G401.6 (cell line): ENCODE results near the gene SRRM4.
"Not testable (repeated sequence)": the region's sequence is repeated elsewhere in the genome, so short reads cannot be mapped to it uniquely, and the experiment has no call there.

Source experiments
- FAIRE-seq: peaks from 2 replicates; lab custom pipeline; 2012; peaks lifted over from hg19 to GRCh38; lab: Jason Lieb, UNC

SRRM4 gene

GRCh38 chr12:118981285-118982211 is at the start of gene SRRM4:
Gene SRRM4 (plus strand): TSS chr12:118981541. CDS start chr12:118981883, 342 bp downstream.
- FAIRE-seq = no peak

- no peak for FAIRE-seq
Measured at GRCh38 chr12:118946256-118946655, 35.1 kb upstream of the SRRM4 start.

DNA sequence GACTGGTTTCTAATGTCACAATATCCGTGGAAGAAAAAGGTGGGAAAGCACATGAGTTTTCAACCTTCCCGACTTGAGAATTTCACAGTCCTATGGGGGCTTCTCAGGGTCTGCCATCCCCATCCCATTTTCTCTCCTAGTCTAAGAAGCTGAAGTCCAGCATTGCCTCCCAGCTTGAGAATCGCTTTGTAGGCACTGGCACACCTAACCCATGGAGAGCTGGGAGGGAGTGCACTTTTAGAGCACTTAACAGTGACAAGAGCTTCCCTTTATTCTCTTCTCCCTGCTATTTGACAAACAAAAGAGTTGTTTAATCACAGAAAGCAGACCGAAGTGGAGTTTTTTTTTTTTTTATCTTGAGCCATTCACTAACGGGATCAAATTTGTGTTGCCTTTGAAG is 22.8 kb upstream of the SRRM4 start:
- FAIRE-seq = no peak

GRCh38 chr12:118959348-118959747 is 22.0 kb upstream of the SRRM4 start:
- FAIRE-seq = no peak

DNA sequence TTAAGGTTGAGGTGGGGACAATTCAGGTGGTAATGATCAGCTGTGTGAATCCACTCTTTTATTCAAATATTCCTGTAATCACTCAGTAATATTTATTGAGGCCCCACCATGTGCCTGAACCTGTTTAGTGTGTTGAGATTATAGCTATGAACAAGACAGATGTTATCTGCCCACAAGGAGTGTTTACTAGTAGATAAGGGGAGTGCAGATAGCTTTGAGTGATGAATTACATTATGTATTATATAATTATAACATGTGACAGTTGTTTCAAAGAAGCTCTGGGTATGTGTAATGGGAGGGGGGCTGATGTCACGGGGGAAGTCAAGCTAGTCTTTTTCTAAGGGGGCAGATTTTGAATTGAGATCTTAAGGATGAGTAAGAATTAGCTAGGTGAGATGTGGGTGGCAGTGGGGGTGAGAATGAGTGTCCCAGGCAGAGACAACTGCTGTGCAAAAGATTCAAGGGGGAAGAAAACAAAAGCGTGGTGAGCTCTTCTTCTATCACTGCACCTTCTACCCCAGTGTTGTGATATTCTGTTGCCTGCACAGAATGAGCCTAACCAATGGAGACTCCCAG is 21.3 kb upstream of the SRRM4 start:
- no peak for FAIRE-seq

DNA sequence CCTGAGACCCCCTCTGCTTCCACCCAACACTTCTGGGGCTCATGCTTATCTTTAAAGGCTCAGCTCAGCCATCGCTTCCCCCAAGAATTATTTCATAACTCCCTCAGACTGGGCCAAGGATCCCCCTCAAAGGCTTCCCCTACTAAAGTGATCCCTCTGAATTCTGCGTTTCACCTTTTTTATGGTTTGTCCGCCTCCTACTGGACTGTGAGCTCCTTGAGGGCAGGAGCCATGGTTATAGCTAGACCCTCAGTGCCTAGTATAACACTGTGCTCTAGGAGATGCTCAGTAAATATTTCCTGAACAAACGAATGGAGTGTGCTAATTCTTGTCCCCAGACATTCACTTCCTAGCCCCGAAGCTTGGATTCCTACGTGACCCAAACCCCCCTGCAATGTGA is 20.5 kb upstream of the SRRM4 start:
- FAIRE-seq = no peak

DNA sequence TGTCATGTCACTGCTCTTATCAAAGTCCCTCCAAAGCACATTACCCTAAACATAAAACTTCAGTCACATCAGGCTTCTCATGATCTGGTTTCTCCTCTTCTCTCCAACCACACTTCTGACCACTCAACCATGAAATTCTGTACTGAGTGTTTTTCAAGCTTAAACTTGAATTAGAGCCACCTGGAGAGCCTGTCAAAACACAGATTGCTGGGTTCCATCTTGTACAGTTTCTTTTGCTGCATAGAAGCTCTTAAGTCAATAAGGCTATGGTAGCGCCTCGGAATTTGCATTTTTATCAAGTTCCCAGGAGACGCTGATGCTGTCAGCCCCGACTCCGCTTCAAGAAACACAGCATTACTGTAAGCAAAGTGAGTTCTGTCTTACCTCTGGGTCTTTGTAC is 16.4 kb upstream of the SRRM4 start:
- no peak for FAIRE-seq

GRCh38 chr12:118970856-118971255 is 10.5 kb upstream of the SRRM4 start:
- no peak for FAIRE-seq

GRCh38 chr12:118972982-118973381 is 8.4 kb upstream of the SRRM4 start:
- FAIRE-seq = no peak

DNA sequence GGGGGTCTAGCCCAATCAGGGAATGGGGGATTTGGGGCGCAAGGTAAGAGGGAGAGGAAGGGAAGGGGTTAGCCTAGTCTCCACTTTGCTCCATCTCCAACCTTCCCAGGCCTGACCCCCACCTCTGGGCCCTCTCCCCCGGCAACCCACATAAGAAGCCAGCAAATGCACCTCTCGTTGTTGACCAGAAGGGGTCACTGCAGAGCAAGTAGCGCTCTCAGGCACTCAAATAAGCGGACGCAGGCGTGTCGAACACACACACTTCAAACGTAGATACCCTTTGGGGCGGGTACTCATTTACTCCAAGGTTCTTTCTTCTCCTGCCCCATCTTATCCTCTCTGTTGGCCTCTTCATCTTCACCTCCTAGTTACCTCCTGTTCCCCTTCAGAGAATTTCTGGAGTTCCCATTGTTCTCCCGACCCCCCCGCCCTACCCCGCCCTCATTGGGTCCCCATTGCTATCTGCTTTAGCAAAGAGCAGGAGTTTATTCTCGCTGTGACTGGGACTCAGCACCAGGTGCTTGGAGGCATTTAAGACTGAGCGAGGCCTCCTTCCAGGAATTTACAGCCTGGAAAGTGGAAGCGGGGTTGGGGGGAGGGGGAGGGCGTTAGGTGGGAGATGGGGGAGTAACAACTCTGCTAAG is 1.5 kb upstream of the SRRM4 start:
- FAIRE-seq = no peak

GRCh38 chr12:118980407-118981014 is 830 bp upstream of the SRRM4 start:
- no peak for FAIRE-seq

GRCh38 chr12:118982302-118982701 is 961 bp downstream of the SRRM4 start:
- no peak for FAIRE-seq

- no peak for FAIRE-seq
Measured at GRCh38 chr12:118982984-118983761, 1.8 kb downstream of the SRRM4 start.

DNA sequence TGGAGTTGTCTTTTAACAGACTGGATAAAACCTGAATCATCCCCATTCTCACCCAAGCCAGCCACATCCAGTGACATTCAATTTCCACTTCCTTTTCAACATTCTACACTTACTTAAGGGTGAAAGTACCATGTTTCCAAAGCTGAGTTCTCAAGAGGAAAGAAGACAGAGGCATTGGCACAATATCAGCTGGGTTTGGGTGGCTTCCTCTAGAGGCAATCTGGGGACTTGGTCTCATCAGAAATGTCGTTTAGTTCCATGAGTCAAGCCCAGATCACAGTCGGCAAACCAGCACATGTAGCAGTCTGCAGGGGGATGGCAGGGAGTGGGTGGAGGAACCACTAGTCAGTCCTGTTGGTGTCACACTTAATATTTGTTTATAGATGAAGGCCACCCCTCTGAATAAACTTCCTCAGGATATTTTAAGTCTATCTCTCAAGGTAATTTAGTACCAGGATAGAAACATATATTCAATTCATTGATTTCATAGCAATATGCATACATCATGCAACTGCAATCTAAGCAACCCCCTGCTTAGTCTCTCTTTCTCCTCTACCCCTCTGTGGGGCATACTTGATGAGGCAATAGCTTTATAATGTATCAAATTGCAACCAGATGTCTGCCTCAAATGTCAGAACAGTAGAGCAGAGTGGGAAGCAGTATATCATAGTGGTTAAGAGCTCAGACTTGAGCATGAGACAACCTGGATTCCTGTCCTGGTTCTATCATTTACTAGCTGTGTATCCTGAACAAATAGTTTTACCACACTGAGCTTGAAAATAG is 3.0 kb downstream of the SRRM4 start:
- no peak for FAIRE-seq

- FAIRE-seq = no peak
Measured at GRCh38 chr12:118986050-118986449, 4.7 kb downstream of the SRRM4 start.

DNA sequence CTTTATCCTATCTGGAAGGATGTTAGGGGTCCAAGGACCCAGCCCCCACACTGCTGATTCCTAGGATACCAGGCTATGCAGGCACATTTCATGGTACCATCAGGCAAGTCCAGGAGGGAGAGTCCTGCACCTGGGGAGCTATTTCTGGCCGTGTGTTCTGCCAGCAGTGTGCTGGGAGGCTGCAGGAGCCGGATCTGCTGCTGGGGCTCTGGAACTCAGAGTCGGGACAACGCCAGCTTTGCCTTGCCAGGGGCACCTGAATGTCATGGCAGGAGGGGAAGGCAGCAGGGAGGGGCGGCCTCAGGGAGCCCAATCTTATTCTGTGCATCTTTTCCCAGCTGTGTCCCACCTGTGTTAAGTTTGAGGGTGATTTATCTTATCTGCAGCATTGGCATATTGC is 17.8 kb downstream of the SRRM4 start:
- no peak for FAIRE-seq

DNA sequence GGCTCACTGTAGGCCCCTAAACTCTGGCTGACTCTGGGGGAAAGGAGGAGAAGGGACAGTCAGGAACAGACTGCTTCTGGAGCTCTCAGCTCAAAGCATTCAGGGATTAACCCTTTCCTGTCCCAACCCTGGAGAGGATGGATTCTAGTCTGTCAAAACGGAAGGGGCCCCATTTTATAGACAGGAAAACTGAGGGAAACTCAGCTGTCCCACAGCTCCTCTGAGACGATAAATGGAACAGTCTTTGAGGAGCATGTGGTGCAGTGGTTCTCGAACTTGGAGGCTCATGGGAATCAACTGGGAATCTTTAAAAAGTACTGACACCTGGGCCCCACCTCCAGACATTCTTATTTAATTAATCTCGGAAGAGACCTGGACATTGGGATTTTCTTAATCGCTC is 23.7 kb downstream of the SRRM4 start:
- no peak for FAIRE-seq

DNA sequence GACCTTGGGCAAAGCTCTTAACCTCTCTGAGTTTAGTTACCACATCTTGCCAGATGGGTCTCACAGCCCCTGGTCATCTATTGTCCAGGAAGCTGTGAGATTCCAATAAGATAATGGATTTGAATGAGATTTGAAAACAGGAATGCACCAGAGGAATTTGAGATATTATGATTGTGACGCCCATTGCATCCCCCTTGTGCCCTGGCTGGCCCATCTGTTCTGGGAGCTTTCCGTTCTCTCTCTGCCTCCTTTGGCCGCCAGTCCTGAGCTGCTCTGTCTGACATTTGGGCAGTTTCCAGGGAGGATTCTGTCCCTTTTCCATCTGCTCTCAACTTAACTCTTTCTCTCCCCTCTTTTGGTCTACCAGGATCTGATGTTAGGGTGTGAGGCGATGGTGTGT is 24.6 kb downstream of the SRRM4 start:
- no peak for FAIRE-seq

DNA sequence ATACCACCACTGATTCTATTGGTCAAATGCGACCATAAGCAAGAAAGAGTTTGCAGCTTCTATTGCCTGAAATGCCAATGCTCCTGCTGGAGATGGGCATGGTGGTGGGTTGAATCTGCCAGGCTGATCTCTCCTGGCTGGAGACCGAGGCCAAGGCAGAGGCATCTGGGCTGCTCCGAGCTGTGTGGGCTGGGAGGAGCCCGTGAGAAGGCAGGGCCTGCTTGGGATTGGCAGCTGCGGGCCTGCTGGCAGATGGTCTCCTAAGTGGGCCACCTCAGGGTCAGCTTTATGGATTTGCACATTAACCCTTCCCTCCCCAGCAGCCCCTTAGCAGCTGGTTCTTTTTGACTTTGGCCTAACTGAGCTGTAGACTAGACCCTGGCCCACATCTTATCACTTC is 25.4 kb downstream of the SRRM4 start:
- FAIRE-seq = no peak

GRCh38 chr12:119008273-119008672 is 26.9 kb downstream of the SRRM4 start:
- FAIRE-seq = not testable (repeated sequence)

DNA sequence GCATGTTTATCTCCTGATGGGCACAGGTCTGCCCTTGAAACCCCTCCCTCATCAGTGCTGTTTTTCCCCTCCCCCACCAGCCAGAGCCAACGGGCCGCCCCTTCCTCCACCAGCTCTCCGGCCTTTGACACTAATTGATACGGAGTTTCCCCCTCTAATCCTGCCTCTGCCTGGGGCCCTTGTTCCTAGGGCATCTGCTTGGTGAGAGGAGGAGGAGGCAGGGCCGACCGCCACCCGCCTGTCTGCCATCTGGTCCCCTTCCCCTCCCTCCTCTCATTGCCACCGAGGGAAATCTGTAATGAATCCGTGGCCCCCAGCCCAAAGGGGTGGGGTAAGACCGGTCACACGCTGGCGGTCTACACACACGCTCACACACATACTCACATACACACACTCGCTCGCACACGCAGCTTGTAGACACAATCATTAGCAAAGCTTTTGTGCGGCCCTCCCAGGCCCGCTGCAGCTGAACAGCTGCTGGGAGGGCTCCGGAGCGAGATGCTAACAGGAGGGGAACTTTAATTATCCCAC is 27.4 kb downstream of the SRRM4 start:
- FAIRE-seq = no peak
